K562 (cell line): ENCODE measurements around the gene GLRX2. TPM values are rescaled to one million over a fixed set of nuclear protein-coding genes. Genes with fewer than 3 reads are reported as not detected.

Source experiments
- AFF4 ChIP-seq: sonication (generic); formaldehyde crosslinking; IDR thresholded peaks from 2 replicates; pipeline ENCODE4 v1.8.0; 2023; ENCODE audit warnings: mild to moderate bottlenecking, missing genetic modification reagents
- ARID3A ChIP-seq: IDR thresholded peaks from 2 replicates; pipeline ENCODE4 v1.6.1; 2012; ENCODE audit warnings: low read depth, low read length, improper control_type of control experiment, borderline replicate concordance
- BRD9 ChIP-seq: fragments of 450-650 bp; IDR thresholded peaks from 2 replicates; pipeline ENCODE4 v1.6.1; 2018; ENCODE audit warnings: low read depth; ENCODE audit not compliant: partially characterized antibody
- CBX1 ChIP-seq: sonication (generic); IDR thresholded peaks from 2 replicates; pipeline ENCODE4 v1.6.1; 2016; ENCODE audit warnings: antibody characterized with exemption, low read depth, mild to moderate bottlenecking
- CHD1 ChIP-seq: fragments of 200-600 bp; sonication (generic); IDR thresholded peaks from one replicate; pipeline ENCODE4 v1.6.1; 2012; ENCODE audit warnings: mild to moderate bottlenecking, moderate library complexity, low read length, inconsistent platforms
- CREB3L1 ChIP-seq: fragments of 450-650 bp; IDR thresholded peaks from 2 replicates; pipeline ENCODE4 v1.6.1; 2014; ENCODE audit warnings: low read depth, mild to moderate bottlenecking, moderate library complexity, borderline replicate concordance
- CSDE1 ChIP-seq, 2 experiments: fragments of 450-650 bp; IDR thresholded peaks; 2 replicates each; pipeline ENCODE4 v1.6.1; 2016; ENCODE audit warnings: mild to moderate bottlenecking in 1 of 2
- DPF2 ChIP-seq: fragments of 450-650 bp; IDR thresholded peaks from 2 replicates; pipeline ENCODE4 v1.6.1; 2016
- ETV6 ChIP-seq, 3 experiments: fragments of 150-350 bp in 1 of 3; sonication (generic) in 1 of 3; formaldehyde crosslinking in 1 of 3; IDR thresholded peaks; 2 replicates each; pipeline versions ENCODE4 v1.6.1 to v1.8.0; 2014 to 2022; ENCODE audit warnings: borderline replicate concordance in 2 of 3, low read depth in 2 of 3, antibody characterized with exemption in 1 of 3, low read length in 1 of 3, mild to moderate bottlenecking in 1 of 3, missing genetic modification reagents in 1 of 3
- FOXO4 ChIP-seq: fragments of 450-650 bp; formaldehyde crosslinking; IDR thresholded peaks from 2 replicates; pipeline ENCODE4 v1.4.0; 2020; ENCODE audit warnings: mild to moderate bottlenecking, moderate library complexity
- KLF10 ChIP-seq: fragments of 250-450 bp; sonication (Bioruptor Pico); IDR thresholded peaks from 2 replicates; pipeline ENCODE4 v1.6.1; 2021; ENCODE audit warnings: matching md5 sums
- NR2C1 ChIP-seq, 2 experiments: fragments of 450-650 bp; IDR thresholded peaks; 2 replicates each; pipeline ENCODE4 v1.6.1; 2017; ENCODE audit warnings: mild to moderate bottlenecking in 2 of 2, antibody characterized with exemption in 1 of 2, inconsistent platforms in 1 of 2, missing compliant biosample characterization in 1 of 2, missing genetic modification characterization in 1 of 2
- NR2F6 ChIP-seq: fragments of 450-650 bp; formaldehyde crosslinking; IDR thresholded peaks from 2 replicates; pipeline ENCODE4 v1.4.0; 2020; ENCODE audit warnings: mild to moderate bottlenecking
- RFX5 ChIP-seq: IDR thresholded peaks from 2 replicates; pipeline ENCODE4 v1.6.1; 2011; ENCODE audit warnings: low read depth, mild to moderate bottlenecking, improper control_type of control experiment, low read length
- XRCC5 ChIP-seq: fragments of 200-400 bp; formaldehyde crosslinking; IDR thresholded peaks from 2 replicates; pipeline ENCODE4 v1.6.1; 2017; ENCODE audit warnings: low read depth, mild to moderate bottlenecking, low read length
- ZHX1 ChIP-seq: fragments of 150-350 bp; conservative IDR thresholded peaks from 2 replicates; pipeline ENCODE4 v1.6.1; 2014; ENCODE audit warnings: low read length
- ZNF507 ChIP-seq: conservative IDR thresholded peaks from 2 replicates; pipeline ENCODE4 v1.6.1; 2017; ENCODE audit warnings: missing genetic modification characterization, missing compliant biosample characterization
- polyA plus RNA-seq, 8 experiments: library from polyadenylated mRNA; depleted of rRNA in 4 of 8; stranded (reverse) in 5 of 8; unstranded in 3 of 8; fragments of >200 nt; fragmentation: Nextera tagmentation in 2 of 8; fragmentation: Illumina TruSeq in 1 of 8; extraction: Ambion mirVana in 2 of 8; extraction: Trizol in 1 of 8; gene quantifications; 2 replicates each; pipeline versions ENCODE4 v1.2.1 to v1.2.3, GENCODE V29; 2011 to 2014; ENCODE audit warnings: inconsistent platforms in 1 of 8, missing spikeins in 1 of 8
- total RNA-seq, 7 experiments: library from RNA; depleted of rRNA in 6 of 7; stranded (reverse); fragments of >200 nt in 6 of 7; fragmentation: Illumina TruSeq in 2 of 7; extraction: Trizol in 2 of 7; gene quantifications; 2 replicates each; pipeline versions ENCODE4 v1.2.1 to v1.2.3, GENCODE V29; 2011 to 2021; ENCODE audit warnings: low replicate concordance in 1 of 7

Gene GLRX2
- total and polyA plus RNA-seq, 9 of the 15 experiments (the other 6 are each of a cell fraction or from before 2014, with no cell fraction given) = 13.3 to 82.6 (median 55.1) TPM

- TF ChIP-seq AFF4 (CRISPR knock-in tag) (no peak), ZNF507 (tag) (no peak), KLF10 (no peak), BRD9 (peak; percentile 13), CREB3L1 (no peak), FOXO4 (CRISPR knock-in tag) (no peak), NR2F6 (CRISPR knock-in tag) (no peak), CSDE1 (IDR thresholded peaks at IDR 0.05) (no peak), ETV6 (IDR thresholded peaks at IDR 0.05; ENCODE audit: borderline replicate concordance in 1 of 2, low read depth in 2 of 2, low read length in 1 of 2) (no peak), ETV6 (CRISPR knock-in tag; IDR thresholded peaks at IDR 0.05; ENCODE audit: borderline replicate concordance) (no peak), CBX1 (no peak), RFX5 (no peak), DPF2 (0 out of 2 replicates have a peak, but pooled peaks have one; percentile 32), XRCC5 (no peak; the same call in 1 of the 2 replicates), ARID3A (no peak), NR2C1 (IDR thresholded peaks at IDR 0.05) (0 out of 2 replicates have a peak, but pooled peaks have one; percentile 15), NR2C1 (tag; IDR thresholded peaks at IDR 0.05) (no peak), CHD1 (no peak), ZHX1 (no peak)
Observed at GRCh38 chr1:193105821-193106177, 585 bp upstream of the GLRX2 start (continued).
